GM18511 (cell line): ENCODE results near the gene TMEM72.

Experiments
- ATAC-seq: cut with Tn5 transposase; IDR thresholded peaks from one replicate; pipeline ENCODE4 v1.9.1; 2021; ENCODE audit warnings: mild to moderate bottlenecking, moderate library complexity; ENCODE audit not compliant: unreplicated experiment

TMEM72 gene

GRCh38 chr10:44977287-44978212 is 66.4 kb downstream of the TMEM72 start:
- ATAC-seq = no peak

- no peak for ATAC-seq
Observed at GRCh38 chr10:44978213-44978569, 67.1 kb downstream of the TMEM72 start.

- ATAC-seq = no peak
Observed at GRCh38 chr10:44978570-44979280, 67.6 kb downstream of the TMEM72 start, which contains the start of gene DEPP1. Gene DEPP1 (minus strand): TSS chr10:44978809. CDS start chr10:44978030, 779 bp downstream.

GRCh38 chr10:44979281-44980191 is 68.4 kb downstream of the TMEM72 start:
- no peak for ATAC-seq

DNA sequence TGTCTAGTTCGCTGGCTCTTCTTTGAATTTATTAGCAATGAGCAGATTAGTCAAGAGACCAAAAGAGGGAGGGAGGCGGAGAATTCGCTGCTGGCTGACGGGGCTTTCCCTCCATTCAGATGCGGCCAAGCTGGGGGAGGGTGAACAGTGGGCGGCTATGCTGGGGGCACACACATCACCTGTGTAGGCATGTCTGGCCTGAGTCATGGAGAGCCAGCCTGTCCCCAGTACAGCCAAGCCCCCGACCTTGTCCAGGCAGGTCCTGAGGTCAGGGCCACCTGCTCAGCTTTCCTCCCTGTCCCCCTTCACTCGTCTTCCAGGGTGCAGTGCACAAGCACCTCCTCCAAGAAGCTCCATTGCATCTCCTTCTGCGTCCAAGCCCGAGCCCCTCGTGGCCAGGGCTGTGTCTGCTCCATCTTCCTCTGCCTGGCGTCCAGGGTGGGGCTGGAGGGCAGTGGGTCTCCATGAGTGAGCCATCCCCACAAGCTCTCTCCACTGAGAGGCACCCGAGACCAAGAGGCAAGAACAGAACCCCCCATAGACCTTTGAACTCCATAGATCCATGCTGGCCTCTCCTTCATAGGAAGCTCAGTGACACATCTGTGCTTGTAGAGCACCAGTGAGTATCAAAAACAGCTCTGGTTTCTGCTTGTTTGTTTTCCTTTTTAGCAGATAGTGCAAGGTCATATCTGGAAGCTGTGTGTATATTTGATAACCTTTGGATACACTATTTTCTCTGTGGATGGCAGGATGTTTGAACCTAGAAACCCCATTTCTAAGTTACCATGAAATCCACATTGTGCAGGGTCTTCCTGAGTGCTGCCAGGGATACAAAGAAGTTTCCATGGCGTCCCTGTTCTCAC is 69.4 kb downstream of the TMEM72 start:
- no peak for ATAC-seq

DNA sequence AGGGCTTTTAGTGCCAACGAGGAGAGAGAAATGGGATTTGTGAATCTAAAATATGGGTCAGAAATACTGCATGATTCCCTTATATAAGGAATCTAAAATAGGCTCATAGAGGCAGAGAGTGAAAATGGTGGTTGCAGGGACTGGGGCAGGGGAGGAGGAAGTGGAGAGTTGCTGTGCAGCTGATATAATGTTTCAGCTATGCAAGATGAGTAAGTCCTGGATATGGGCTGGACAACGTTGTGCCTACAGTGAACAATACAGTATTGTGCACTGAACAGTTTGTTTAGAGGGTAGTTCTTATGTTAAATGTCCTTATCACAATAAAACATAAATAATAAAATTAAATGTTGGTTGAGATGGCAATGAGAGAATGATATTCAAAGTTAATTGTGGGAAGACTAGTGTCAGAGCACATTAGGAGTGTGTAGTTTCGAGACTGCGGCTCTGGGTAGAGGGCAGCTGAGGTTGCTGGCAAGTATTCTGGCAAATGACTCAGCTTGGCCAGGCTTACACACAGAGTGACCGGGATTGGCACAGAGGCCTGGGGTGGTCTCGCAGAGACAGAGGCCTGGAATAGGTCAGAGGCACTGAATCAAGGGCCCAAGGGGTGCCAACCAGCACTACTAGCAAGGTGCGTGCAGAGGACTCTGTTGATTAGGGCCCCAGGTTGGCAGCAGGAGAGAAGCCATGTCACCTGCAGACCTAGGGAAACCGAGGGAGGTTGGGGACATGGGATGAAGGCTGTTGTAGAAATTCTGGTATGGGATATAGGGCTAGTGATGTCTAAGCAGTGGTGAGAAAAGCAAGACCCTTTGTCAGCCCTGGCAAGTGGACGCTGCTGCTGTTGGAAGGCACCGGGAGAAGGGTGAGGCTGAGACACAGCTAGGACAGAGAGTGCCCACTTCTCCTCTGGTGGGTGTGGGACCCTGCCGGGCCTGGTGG is 70.3 kb downstream of the TMEM72 start:
- peak; percentile 76 for ATAC-seq

GRCh38 chr10:44982114-44982460 is 71.0 kb downstream of the TMEM72 start:
- no peak for ATAC-seq

DNA sequence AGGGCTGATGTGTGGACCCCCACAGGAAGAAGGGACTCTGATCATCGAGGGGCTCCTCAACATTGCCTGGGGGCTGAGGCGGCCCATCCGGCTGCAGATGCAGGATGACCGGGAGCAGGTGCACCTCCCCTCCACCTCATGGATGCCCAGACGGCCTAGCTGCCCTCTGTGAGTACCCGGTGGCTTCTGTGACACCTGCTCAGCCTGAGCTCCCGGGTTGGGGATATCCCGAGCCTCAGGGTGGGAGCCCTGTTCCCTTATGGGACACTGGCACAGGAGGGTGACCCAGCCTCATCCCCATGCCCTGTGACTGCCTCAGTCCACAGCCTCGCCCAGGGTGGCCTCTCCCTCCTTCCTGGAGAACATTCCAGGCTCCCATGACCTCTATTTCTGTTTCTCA is 71.4 kb downstream of the TMEM72 start:
- ATAC-seq = no peak

GRCh38 chr10:44983066-44983894 is 72.1 kb downstream of the TMEM72 start:
- ATAC-seq = no peak

DNA sequence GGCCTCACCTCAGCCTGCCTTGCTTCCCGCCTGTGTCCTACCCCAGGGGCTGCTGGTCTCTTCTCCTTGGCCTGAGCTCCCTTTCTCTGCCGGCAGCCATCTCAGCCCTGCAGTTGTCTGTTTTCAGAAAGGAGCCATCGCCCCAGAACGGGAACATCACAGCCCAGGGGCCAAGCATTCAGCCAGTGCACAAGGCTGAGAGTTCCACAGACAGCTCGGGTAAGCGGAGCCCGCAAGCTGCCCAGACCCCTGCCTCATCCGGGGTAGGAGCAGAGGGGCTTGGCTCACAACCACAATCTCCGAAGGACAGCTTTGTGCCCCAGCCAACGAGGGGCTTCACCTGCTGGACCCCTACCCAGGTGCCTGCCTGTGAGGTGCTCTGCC is 72.8 kb downstream of the TMEM72 start:
- ATAC-seq = no peak

DNA sequence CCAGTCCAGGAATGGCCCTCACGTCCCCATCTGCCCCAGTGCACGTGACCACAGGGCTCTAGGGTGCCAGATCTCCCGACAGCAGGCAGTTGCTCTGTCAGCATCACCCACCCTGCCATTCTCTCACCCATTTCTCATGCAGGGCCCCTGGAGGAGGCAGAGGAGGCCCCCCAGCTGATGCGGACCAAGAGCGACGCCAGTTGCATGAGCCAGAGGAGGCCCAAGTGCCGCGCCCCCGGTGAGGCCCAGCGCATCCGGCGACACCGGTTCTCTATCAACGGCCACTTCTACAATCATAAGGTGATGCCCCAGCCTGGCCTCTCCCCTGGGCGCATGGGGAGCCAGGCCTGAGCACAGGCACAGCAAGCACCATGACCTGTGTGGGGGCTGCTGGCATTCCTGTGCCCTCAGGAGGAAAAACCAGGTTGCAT is 73.5 kb downstream of the TMEM72 start:
- no peak for ATAC-seq

- ATAC-seq = no peak
Observed at GRCh38 chr10:44985175-44985681, 74.1 kb downstream of the TMEM72 start.

GRCh38 chr10:44986179-44986578 is 75.0 kb downstream of the TMEM72 start:
- no peak for ATAC-seq
